ENCODE measurements around the gene ADAMTS3.

DNA sequence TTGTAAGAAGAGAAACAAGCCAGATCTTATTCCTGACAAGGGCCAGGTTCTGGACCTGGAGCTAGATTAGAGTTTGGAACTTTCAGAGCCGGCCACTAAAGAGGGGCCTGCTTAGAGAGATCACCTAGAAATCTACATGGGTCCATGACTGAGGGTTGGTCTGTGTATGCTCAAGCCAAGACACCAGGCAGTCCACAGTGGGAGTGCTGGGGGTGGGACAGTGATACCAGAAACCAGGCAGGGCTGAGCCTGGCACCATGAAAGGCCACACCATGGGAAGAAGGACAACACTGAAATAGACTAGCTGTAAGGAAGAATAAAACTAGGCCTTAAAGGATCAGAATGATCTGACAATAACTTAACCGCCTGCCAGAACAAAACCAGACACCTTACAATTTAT is 267.3 kb downstream of the ADAMTS3 start:
- TF ChIP-seq, protein P1, sequence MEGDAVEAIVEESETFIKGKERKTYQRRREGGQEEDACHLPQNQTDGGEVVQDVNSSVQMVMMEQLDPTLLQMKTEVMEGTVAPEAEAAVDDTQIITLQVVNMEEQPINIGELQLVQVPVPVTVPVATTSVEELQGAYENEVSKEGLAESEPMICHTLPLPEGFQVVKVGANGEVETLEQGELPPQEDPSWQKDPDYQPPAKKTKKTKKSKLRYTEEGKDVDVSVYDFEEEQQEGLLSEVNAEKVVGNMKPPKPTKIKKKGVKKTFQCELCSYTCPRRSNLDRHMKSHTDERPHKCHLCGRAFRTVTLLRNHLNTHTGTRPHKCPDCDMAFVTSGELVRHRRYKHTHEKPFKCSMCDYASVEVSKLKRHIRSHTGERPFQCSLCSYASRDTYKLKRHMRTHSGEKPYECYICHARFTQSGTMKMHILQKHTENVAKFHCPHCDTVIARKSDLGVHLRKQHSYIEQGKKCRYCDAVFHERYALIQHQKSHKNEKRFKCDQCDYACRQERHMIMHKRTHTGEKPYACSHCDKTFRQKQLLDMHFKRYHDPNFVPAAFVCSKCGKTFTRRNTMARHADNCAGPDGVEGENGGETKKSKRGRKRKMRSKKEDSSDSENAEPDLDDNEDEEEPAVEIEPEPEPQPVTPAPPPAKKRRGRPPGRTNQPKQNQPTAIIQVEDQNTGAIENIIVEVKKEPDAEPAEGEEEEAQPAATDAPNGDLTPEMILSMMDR (optimal IDR thresholded peaks at IDR 0.05 in 1 of 3, IDR thresholded peaks at IDR 0.05 in 1 of 3, conservative IDR thresholded peaks at IDR 0.05 in 1 of 3; ENCODE audit: extremely low read depth in 1 of 3, insufficient read depth in 2 of 3, low read length in 3 of 3) = no peak
- no peak for TF ChIP-seq EZH2 (IDR thresholded peaks at IDR 0.05; ENCODE audit: low read length)

Data from keratinocyte (primary cell).